ENCODE measurements around the gene ITIH4. TPM values are rescaled to one million over a fixed set of nuclear protein-coding genes. Genes with fewer than 3 reads are reported as not detected.

ITIH4 gene
- total RNA-seq, 1 experiment from 2014 or later = 0.80 TPM

DNA sequence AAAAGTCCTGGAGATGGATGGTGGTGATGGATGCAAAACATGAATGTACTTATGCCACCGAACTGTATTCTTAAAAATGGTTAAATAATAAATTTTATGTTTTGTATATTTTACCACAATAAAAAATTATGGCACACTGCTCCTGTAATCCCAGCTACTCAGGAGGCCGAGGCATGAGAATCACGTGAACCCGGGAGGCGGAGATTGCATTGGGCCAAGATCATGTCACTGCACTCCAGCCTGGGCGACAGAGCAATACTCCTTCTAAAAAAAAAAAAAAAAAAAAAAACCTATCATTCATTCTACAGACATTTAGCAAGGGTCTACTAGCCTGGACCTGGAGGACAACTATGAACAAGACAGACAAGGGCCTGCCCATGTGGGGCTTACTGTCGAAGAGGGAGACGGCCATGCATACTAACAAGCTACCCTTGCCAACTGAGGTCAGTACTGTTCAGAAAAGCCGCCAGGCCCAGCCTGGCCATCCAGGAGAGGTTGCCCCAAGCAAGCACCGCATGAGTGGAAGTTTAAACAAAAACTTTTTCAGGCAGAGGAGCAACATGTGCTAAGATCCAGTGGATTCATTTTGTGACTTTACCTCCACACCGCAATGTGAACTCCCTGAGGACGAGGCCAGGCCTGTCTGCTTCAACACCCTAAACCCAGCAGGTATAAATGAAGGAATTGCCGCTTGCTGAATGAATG is 57.0 kb downstream of the ITIH4 start:
- no TSS peak for BruUV-seq (replicated peaks)
- no peak for ATAC-seq
- H3K36me3 ChIP-seq (ENCODE audit: low read depth, low read length) = peaks cover under 1% of the 10 kb centered on the region; the same call in 1 of the 2 replicates
- no peaks in the 10 kb centered on the region for H3K27me3 ChIP-seq (ENCODE audit: low read length)
- ChIA-PET CTCF (no interaction called here), POLR2A (ENCODE audit: unreplicated experiment) (no interaction called here)
- H3K4me3 ChIP-seq (ENCODE audit: low read length) = no peak overlapping the region
- H2AFZ ChIP-seq (ENCODE audit: low read length) = no peak overlapping the region
- TF ChIP-seq, protein P1, sequence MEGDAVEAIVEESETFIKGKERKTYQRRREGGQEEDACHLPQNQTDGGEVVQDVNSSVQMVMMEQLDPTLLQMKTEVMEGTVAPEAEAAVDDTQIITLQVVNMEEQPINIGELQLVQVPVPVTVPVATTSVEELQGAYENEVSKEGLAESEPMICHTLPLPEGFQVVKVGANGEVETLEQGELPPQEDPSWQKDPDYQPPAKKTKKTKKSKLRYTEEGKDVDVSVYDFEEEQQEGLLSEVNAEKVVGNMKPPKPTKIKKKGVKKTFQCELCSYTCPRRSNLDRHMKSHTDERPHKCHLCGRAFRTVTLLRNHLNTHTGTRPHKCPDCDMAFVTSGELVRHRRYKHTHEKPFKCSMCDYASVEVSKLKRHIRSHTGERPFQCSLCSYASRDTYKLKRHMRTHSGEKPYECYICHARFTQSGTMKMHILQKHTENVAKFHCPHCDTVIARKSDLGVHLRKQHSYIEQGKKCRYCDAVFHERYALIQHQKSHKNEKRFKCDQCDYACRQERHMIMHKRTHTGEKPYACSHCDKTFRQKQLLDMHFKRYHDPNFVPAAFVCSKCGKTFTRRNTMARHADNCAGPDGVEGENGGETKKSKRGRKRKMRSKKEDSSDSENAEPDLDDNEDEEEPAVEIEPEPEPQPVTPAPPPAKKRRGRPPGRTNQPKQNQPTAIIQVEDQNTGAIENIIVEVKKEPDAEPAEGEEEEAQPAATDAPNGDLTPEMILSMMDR (conservative IDR thresholded peaks at IDR 0.05; ENCODE audit: low read depth, low read length) = no peak
- TF ChIP-seq EZH2phosphoT487 (IDR thresholded peaks at IDR 0.05; ENCODE audit: borderline replicate concordance, low read length) = no peak
- TF ChIP-seq EZH2 (IDR thresholded peaks at IDR 0.05; ENCODE audit: low read length, unreplicated experiment) = no peak
- intact Hi-C loops (cut with micrococcal nuclease) = loop anchor here (10.0 kb wide), 1 partner anchor 291 kb away; no protein-coding TSS in a partner anchor
- H3K9me3 ChIP-seq (ENCODE audit: low read length) = no peaks in the 10 kb centered on the region
- no peak overlapping the region for H3K27ac ChIP-seq (ENCODE audit: low read length)
- peaks cover 13% of the 10 kb centered on the region for H3K4me1 ChIP-seq (ENCODE audit: insufficient read depth, low read length)
- H3K79me2 ChIP-seq (ENCODE audit: low read length) = peaks cover 22% of the 10 kb centered on the region
- H3K9me2 ChIP-seq (replicated peaks; ENCODE audit: low read length) = no peaks in the 10 kb centered on the region
- H3K4me2 ChIP-seq (ENCODE audit: low read length) = no peak overlapping the region
- DNase-seq = no peak
- H3K9ac ChIP-seq (ENCODE audit: low read length) = no peak overlapping the region
- H3F3A ChIP-seq (ENCODE audit: low read length, unreplicated experiment) = no peaks in the 10 kb centered on the region
- H4K20me1 ChIP-seq (ENCODE audit: low read length) = no peaks in the 10 kb centered on the region

DNA sequence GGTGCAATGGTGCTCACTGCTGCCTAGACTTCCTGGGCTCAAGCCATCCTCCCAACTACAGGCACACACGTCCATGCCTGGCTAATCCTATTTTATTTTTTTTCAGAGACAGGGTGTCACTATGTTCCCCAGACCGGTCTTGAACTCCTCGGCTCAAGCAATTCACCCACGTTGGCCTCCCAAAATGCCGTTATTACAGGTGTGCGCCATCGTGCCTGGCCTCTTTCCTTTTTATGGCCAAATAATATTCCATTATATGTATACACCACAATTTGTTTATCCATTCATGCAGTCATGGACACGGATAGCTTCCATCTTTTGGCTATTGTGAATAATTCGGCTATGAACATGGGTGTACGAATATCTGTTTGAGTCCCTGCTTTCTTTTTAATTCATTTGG is 58.8 kb downstream of the ITIH4 start:
- Histone ChIP-seq H3K4me2 (ENCODE audit: low read length) (peak overlapping the region; percentile 98; the same call in 1 of the 2 replicates), H3K4me1 (ENCODE audit: insufficient read depth, low read length) (peaks cover 13% of the 10 kb centered on the region), H3K79me2 (ENCODE audit: low read length) (peaks cover 32% of the 10 kb centered on the region), H4K20me1 (ENCODE audit: low read length) (no peaks in the 10 kb centered on the region), H3K9me2 (replicated peaks; ENCODE audit: low read length) (no peaks in the 10 kb centered on the region), H2AFZ (ENCODE audit: low read length) (peak overlapping the region; percentile 93), H3K4me3 (ENCODE audit: low read length) (peak overlapping the region; percentile 83; the same call in 1 of the 2 replicates), H3F3A (ENCODE audit: low read length, unreplicated experiment) (no peaks in the 10 kb centered on the region), H3K9ac (ENCODE audit: low read length) (peak overlapping the region; percentile 85; the same call in 1 of the 2 replicates), H3K36me3 (ENCODE audit: low read depth, low read length) (peaks cover 4% of the 10 kb centered on the region; the same call in 1 of the 2 replicates), H3K27ac (ENCODE audit: low read length) (no peak overlapping the region), H3K9me3 (ENCODE audit: low read length) (no peaks in the 10 kb centered on the region), H3K27me3 (ENCODE audit: low read length) (no peaks in the 10 kb centered on the region)
- no peak for DNase-seq
- ChIA-PET CTCF (interaction anchor here (0.6 kb wide), 1 partner anchor 142 kb away, joined by 3 read pairs; no protein-coding TSS in a partner anchor), POLR2A (ENCODE audit: unreplicated experiment) (no interaction called here)
- no TSS peak for BruUV-seq (replicated peaks)
- TF ChIP-seq EZH2phosphoT487 (IDR thresholded peaks at IDR 0.05; ENCODE audit: borderline replicate concordance, low read length) = no peak
- TF ChIP-seq, protein P1 (conservative IDR thresholded peaks at IDR 0.05; ENCODE audit: low read depth, low read length) = no peak
- no peak for TF ChIP-seq EZH2 (IDR thresholded peaks at IDR 0.05; ENCODE audit: low read length, unreplicated experiment)
- intact Hi-C loops (cut with micrococcal nuclease) = loop anchor here (10.0 kb wide), 1 partner anchor 293 kb away; no protein-coding TSS in a partner anchor
- no peak for ATAC-seq

DNA sequence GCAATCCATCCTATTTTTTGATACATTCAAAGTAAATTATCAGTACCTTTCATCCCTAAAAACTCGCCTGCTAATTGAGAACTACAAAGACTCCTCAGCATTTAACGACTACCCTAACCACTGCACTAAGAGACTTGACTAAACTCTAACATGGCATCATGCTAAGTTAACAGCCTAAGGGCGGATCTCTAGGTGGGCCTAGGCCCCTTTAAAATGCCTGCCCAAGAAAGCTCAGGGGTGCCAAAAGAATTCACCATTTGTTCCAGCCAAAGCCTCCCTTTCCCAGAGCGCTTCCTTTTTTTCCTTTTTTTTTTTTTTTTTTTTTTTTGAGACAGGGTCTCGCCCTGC is 59.2 kb downstream of the ITIH4 start:
- Histone ChIP-seq H4K20me1 (ENCODE audit: low read length) (no peaks in the 10 kb centered on the region), H3K36me3 (ENCODE audit: low read depth, low read length) (peaks cover 5% of the 10 kb centered on the region; the same call in 1 of the 2 replicates), H3K9ac (ENCODE audit: low read length) (peak overlapping the region; percentile 85), H2AFZ (ENCODE audit: low read length) (peak overlapping the region; percentile 93), H3K79me2 (ENCODE audit: low read length) (peaks cover 32% of the 10 kb centered on the region), H3K9me2 (replicated peaks; ENCODE audit: low read length) (no peaks in the 10 kb centered on the region), H3F3A (ENCODE audit: low read length, unreplicated experiment) (no peaks in the 10 kb centered on the region), H3K4me2 (ENCODE audit: low read length) (peak overlapping the region; percentile 98), H3K27ac (ENCODE audit: low read length) (peak overlapping the region; percentile 33; the same call in 1 of the 2 replicates), H3K4me3 (ENCODE audit: low read length) (peak overlapping the region; percentile 83), H3K9me3 (ENCODE audit: low read length) (no peaks in the 10 kb centered on the region), H3K4me1 (ENCODE audit: insufficient read depth, low read length) (peaks cover 13% of the 10 kb centered on the region), H3K27me3 (ENCODE audit: low read length) (no peaks in the 10 kb centered on the region)
- DNase-seq = no peak
- peak; percentile 7 for ATAC-seq
- intact Hi-C loops (cut with micrococcal nuclease) = loop anchor here (10.0 kb wide), 1 partner anchor 293 kb away; no protein-coding TSS in a partner anchor
- CTCF ChIA-PET = interaction anchor here (0.6 kb wide), 1 partner anchor 142 kb away, joined by 3 read pairs; no protein-coding TSS in a partner anchor
- BruUV-seq (replicated peaks) = TSS peak; percentile 99
- no peak for TF ChIP-seq EZH2 (IDR thresholded peaks at IDR 0.05; ENCODE audit: low read length, unreplicated experiment)
- TF ChIP-seq EZH2phosphoT487 (IDR thresholded peaks at IDR 0.05; ENCODE audit: borderline replicate concordance, low read length) = no peak
- TF ChIP-seq, protein P1 (conservative IDR thresholded peaks at IDR 0.05; ENCODE audit: low read depth, low read length) = no peak
- POLR2A ChIA-PET (ENCODE audit: unreplicated experiment) = interaction anchor here (0.6 kb wide), 1 partner anchor 17 kb away, joined by 6 read pairs; no protein-coding TSS in a partner anchor

Data from PC-3 (cell line).